Sigmoid colon (tissue), 4 donors: Measurements from ENCODE around the gene SPAG5.

Experiments used
- EP300 ChIP-seq, 4 donors: sonication (generic); formaldehyde crosslinking; IDR thresholded peaks; one replicate each; pipeline ENCODE4 v1.6.1; 2017; ENCODE audit warnings: antibody characterized with exemption in 4 of 4
- TF ChIP-seq, protein P1 (sequence below), 4 experiments: fragments of 450-650 bp in 3 of 4; fragments of 200-600 bp in 1 of 4; IDR thresholded peaks; one replicate each; pipeline ENCODE4 v1.5.1; 2016 to 2019; ENCODE audit warnings: antibody characterized with exemption in 4 of 4, mild to moderate bottlenecking in 3 of 4, moderate library complexity in 2 of 4

GRCh38 chr17:28622186-28622585 is 23.4 kb upstream of the SPAG5 start:
- no peak for TF ChIP-seq EP300 (IDR thresholded peaks at IDR 0.05)
- TF ChIP-seq, protein P1, sequence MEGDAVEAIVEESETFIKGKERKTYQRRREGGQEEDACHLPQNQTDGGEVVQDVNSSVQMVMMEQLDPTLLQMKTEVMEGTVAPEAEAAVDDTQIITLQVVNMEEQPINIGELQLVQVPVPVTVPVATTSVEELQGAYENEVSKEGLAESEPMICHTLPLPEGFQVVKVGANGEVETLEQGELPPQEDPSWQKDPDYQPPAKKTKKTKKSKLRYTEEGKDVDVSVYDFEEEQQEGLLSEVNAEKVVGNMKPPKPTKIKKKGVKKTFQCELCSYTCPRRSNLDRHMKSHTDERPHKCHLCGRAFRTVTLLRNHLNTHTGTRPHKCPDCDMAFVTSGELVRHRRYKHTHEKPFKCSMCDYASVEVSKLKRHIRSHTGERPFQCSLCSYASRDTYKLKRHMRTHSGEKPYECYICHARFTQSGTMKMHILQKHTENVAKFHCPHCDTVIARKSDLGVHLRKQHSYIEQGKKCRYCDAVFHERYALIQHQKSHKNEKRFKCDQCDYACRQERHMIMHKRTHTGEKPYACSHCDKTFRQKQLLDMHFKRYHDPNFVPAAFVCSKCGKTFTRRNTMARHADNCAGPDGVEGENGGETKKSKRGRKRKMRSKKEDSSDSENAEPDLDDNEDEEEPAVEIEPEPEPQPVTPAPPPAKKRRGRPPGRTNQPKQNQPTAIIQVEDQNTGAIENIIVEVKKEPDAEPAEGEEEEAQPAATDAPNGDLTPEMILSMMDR (IDR thresholded peaks at IDR 0.05), result no peak
